ENCODE results near the gene TLN1. TPM values are rescaled to one million over a fixed set of nuclear protein-coding genes. Genes with fewer than 3 reads are reported as not detected.

The TLN1 gene
- total and polyA plus RNA-seq, 2 of the 8 experiments (the other 6 are each of a cell fraction or from before 2014, with no cell fraction given) = 28.1 to 90.1 TPM

DNA sequence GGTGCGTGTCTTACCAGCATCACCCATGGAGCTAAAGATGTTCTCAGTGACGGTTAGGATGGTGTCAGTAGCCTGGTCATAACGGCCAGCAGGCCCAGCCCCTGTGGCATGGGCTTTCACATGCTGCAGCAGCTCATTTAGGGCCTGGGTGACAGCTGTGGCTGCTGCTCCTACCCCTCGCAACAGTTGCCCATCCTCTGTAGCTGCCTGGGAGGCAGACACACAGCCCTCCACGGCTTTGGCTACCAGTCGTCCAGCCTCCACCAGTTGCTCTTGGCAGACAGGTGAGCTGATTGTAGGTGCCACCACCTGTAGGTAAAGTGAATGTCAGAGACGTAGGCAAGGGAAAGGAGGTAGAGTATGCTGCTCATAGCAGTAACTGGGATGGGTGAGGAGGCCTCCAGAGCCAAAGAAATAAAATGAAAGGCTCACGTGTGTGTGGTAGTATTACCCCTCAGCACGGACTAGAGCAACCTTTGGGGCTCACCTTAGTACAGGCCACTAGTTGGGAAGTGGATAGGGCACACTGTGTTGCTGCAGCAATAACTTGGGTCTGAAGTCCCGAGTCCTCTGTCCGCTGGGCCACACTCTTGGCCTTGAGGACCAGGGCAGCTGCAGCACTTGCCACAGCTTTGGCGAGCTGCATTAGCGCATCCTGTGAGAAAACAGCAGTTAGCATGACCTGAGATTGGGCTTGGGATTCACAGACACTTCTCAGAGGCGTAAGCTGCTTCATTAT is 14.7 kb downstream of the TLN1 start (continued):
- no peak for TF ChIP-seq SP4 (IDR thresholded peaks at IDR 0.05; ENCODE audit: low read length)
